KOPT-K1 (cell line): ENCODE data around the gene PDLIM3.
"Not testable (repeated sequence)": the region's sequence is repeated elsewhere in the genome, so short reads cannot be mapped to it uniquely, and the experiment has no call there.

Source experiments
- H3K27ac ChIP-seq: fragments of 200-600 bp; sonication (generic); 2 replicates; pipeline ENCODE4 v1.5.1; 2016; ENCODE audit warnings: antibody characterized with exemption, mild to moderate bottlenecking, low read depth, low read length; ENCODE audit not compliant: poor library complexity, severe bottlenecking
- H3K36me3 ChIP-seq: fragments of 200-600 bp; sonication (generic); 2 replicates; pipeline ENCODE4 v1.5.1; 2017; ENCODE audit warnings: antibody characterized with exemption, mild to moderate bottlenecking, low read length, moderate library complexity; ENCODE audit not compliant: insufficient read depth
- H3K9me3 ChIP-seq: fragments of 200-600 bp; sonication (generic); 2 replicates; pipeline ENCODE4 v1.5.1; 2017; ENCODE audit warnings: antibody characterized with exemption, low read length, mild to moderate bottlenecking; ENCODE audit not compliant: insufficient read depth, poor library complexity, severe bottlenecking

The PDLIM3 gene

GRCh38 chr4:185564349-185564748, 29.0 kb upstream of the PDLIM3 start:
- Histone ChIP-seq H3K36me3 (no peaks in the 10 kb centered on the region), H3K9me3 (peaks cover 12% of the 10 kb centered on the region), H3K27ac (no peak overlapping the region)

GRCh38 chr4:185562531-185562930, 27.2 kb upstream of the PDLIM3 start:
- Histone ChIP-seq H3K36me3 (no peaks in the 10 kb centered on the region), H3K9me3 (peaks cover 12% of the 10 kb centered on the region), H3K27ac (no peak overlapping the region)

GRCh38 chr4:185560316-185560715, 25.0 kb upstream of the PDLIM3 start:
- H3K9me3 ChIP-seq: peaks cover 7% of the 10 kb centered on the region
- H3K27ac ChIP-seq: no peak overlapping the region

GRCh38 chr4:185559915-185560281, 24.6 kb upstream of the PDLIM3 start:
- H3K36me3 ChIP-seq: no peaks in the 10 kb centered on the region
- no peak overlapping the region for H3K27ac ChIP-seq
- peaks cover 3% of the 10 kb centered on the region for H3K9me3 ChIP-seq

More at GRCh38 chr4:185560316-185560715, 25.0 kb upstream of the PDLIM3 start:
- H3K36me3 ChIP-seq: no peaks in the 10 kb centered on the region

GRCh38 chr4:185559251-185559914, 24.1 kb upstream of the PDLIM3 start:
- H3K36me3 ChIP-seq, H3K27ac ChIP-seq, H3K9me3 ChIP-seq: not testable (repeated sequence)

GRCh38 chr4:185554365-185555126, 19.2 kb upstream of the PDLIM3 start:
- no peak overlapping the region for H3K27ac ChIP-seq
- H3K36me3 ChIP-seq: no peaks in the 10 kb centered on the region
- no peaks in the 10 kb centered on the region for H3K9me3 ChIP-seq

- Histone ChIP-seq H3K36me3 (no peaks in the 10 kb centered on the region), H3K9me3 (no peaks in the 10 kb centered on the region), H3K27ac (no peak overlapping the region)
Observed at GRCh38 chr4:185552254-185552653, 16.9 kb upstream of the PDLIM3 start.

- H3K36me3 ChIP-seq: no peaks in the 10 kb centered on the region
- no peaks in the 10 kb centered on the region for H3K9me3 ChIP-seq
- no peak overlapping the region for H3K27ac ChIP-seq
Observed at GRCh38 chr4:185550933-185551332, 15.6 kb upstream of the PDLIM3 start.

GRCh38 chr4:185549095-185549639, 13.9 kb upstream of the PDLIM3 start:
- Histone ChIP-seq H3K9me3 (no peaks in the 10 kb centered on the region), H3K36me3 (no peaks in the 10 kb centered on the region), H3K27ac (no peak overlapping the region)

GRCh38 chr4:185548587-185548986, 13.3 kb upstream of the PDLIM3 start:
- Histone ChIP-seq H3K27ac (no peak overlapping the region), H3K36me3 (no peaks in the 10 kb centered on the region), H3K9me3 (no peaks in the 10 kb centered on the region)

- Histone ChIP-seq H3K27ac (no peak overlapping the region), H3K9me3 (no peaks in the 10 kb centered on the region), H3K36me3 (no peaks in the 10 kb centered on the region)
Observed at GRCh38 chr4:185546335-185546734, 11.0 kb upstream of the PDLIM3 start.

- H3K27ac ChIP-seq: no peak overlapping the region
- H3K36me3 ChIP-seq: no peaks in the 10 kb centered on the region
- no peaks in the 10 kb centered on the region for H3K9me3 ChIP-seq
Observed at GRCh38 chr4:185542626-185543315, 7.5 kb upstream of the PDLIM3 start.

- H3K9me3 ChIP-seq: no peaks in the 10 kb centered on the region
- H3K27ac ChIP-seq: no peak overlapping the region
- H3K36me3 ChIP-seq: no peaks in the 10 kb centered on the region
Observed at GRCh38 chr4:185541251-185541727, 6.0 kb upstream of the PDLIM3 start.

GRCh38 chr4:185540487-185541120, 5.3 kb upstream of the PDLIM3 start:
- no peak overlapping the region for H3K27ac ChIP-seq
- no peaks in the 10 kb centered on the region for H3K9me3 ChIP-seq
- H3K36me3 ChIP-seq: no peaks in the 10 kb centered on the region

GRCh38 chr4:185540040-185540439, 4.7 kb upstream of the PDLIM3 start:
- no peaks in the 10 kb centered on the region for H3K9me3 ChIP-seq
- H3K27ac ChIP-seq: no peak overlapping the region
- no peaks in the 10 kb centered on the region for H3K36me3 ChIP-seq
